Inferior parietal cortex (tissue), 1 donor: Measurements from ENCODE around the gene DIRAS1.

Experiments used
- DNase-seq: peaks from one replicate; pipeline ENCODE4 v3.0.0-alpha.2; 2016; ENCODE audit errors: extremely low spot score

The DIRAS1 gene, protein sequence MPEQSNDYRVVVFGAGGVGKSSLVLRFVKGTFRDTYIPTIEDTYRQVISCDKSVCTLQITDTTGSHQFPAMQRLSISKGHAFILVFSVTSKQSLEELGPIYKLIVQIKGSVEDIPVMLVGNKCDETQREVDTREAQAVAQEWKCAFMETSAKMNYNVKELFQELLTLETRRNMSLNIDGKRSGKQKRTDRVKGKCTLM

DNA sequence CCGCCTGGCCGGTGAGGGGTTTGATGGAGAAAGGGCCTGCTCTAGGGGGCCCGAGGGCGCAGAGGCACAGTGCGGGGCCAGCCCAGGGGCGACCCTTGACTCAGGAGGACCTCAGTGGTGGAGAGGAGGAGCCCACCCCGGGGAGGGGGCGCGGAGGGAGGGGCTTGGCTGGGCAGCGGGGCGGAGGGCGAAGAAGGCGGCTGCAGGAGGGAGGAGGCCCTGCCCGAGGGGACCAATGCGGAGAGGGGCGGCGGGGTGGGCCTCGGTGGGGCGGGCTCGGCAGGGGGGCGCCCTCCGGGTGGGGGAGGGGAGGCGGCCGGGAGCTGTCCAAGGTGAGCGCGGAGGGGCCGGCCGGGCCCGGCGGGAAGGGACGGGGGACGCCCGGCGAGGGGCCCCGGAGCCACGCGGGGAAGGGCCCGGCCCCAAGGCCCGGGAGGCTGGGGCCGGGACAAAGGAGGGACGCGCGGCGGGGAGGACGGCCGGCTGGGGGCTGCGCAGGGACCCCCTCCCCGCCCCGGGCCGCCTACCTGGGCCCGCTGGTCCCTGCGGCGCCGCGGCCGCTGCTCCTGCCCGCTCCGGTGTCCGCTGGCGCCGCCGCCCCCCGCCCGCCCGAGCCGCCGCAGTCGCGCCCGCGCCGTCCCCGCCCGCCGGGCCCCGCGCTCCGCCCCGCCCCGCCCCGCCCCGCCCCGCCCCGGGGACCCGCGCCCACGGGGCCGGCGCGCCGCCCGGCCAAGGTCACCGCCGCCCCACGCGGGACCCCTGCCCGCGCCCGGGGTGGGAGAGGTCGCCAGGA lies at the start of gene DIRAS1:
Gene DIRAS1, minus strand, starts transcription at position 596 of the 793 bp plus-strand sequence. CDS start 3,566 bp downstream, outside the sequence.
- no peak for DNase-seq

DNA sequence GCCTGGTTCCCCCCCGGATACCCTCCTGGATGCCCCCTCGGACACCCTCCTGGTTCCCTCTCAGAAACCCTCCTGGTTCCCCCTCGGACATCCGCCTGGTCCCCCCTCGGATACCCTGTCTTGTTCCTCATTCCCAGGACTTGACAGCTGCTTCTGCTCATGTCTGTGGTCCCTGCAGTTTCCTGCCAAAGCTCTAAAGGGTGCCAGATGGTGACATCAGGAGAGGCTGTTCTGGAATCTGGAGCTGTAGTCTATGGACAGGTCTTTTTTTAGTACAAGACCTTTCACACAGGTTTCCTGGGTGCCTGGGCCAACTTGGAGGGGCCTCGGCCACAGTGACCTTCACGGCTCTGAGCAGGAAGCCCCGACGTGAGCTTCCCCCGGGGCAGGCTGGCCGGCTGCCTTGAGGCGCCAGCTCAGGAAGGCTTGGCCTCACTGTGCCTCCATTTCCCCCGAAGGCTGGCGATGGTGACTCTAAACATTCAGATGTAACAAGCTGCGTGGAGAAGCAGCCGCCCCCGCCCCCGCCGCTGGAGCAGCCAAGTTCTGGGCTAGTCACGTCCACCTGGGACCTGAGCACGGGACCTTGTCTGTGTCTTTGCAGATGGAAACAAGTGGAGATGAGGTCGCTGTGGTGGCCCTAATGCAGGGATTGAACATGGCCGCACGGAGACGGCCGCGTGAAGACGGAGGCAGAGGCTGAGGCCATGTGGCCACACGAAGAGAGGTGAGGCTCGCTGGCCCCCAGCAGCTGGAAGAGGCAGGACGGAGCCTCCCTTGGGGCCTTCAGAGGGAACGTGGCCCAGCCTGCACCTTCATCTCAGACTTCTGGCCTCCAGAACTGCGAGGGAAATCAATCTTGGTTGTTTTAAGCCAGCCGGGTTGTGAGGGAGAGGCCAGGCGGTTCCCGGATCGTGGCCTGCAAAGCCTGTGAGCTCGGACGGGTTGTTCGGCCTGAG lies 49.2 kb upstream of the DIRAS1 start:
- DNase-seq: no peak

DNA sequence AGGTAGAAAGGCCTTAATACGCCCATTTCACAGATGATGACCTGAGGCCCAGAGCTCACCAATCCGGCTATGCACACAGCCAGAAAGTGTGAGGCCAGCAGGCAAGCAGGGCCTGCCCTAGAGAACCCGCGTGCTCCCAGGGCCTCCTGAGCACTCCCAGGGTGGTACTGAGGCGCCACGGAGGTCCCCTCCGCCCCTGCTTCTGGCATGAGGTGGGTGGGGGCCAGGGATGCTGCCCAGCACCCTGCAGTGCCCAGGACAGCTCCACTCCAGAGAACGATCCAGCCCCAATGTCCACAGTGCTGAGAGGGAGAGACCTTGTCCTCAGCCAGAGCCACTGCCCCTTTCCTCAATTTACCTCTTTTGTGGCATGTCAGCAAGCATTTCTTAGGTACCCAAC lies 48.0 kb upstream of the DIRAS1 start:
- DNase-seq: no peak

DNA sequence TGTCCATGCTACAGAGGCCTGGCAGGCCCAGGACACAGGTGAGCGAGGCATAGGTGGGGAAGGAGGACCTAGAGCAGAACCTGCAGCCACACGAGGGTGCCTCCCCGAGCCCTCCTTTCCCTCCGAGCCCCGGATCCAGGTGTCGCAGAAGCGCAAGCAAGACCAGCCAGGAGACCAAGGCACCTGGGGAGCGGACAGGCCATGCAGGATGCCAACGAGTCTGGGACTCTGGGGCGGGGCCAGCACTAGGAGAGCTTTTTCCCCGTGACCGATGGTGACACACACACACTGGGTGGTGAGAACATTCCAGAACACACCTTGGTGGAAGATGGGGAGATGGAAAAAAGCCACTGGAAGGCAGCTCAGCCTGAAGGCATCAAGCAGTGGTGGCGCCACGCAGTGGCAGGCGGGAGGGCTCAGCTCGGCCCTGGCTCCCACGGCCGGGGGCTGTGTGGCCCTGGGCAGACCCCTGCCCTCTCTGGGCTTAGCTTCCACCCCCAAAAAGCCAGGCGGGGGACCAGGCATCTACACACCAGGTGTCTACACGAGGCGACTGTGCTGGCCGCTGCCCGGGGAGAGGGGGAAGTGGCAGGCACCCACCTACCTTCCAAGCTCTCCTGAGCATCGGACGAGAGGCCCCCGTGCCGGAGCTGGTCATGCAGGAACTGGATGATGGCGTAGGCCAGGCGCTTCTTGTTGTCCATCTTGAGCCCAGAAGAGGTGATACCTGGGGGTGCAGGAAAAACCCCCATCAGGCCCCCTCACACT lies 47.4 kb upstream of the DIRAS1 start:
- DNase-seq: no peak

DNA sequence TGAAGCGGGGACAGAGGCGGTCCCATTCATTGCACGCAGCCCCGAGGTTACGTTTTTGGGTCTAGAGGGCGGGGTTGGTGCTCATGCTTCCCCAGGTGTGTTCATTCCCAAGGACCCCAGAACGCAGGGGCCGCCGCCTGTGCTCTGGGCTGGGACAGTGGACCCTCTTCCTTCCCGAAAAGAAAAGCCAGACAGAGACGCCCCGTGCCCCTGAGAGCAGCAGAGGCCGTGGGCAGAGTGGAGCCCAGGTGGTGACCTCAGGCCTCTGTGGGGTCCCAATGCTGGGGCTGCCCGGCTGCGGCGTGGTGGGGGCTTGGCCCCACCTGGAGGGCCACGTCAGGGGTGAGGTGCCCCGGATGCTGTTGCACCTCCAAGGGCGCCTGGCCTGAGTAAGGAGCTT lies 46.5 kb upstream of the DIRAS1 start:
- DNase-seq: no peak

DNA sequence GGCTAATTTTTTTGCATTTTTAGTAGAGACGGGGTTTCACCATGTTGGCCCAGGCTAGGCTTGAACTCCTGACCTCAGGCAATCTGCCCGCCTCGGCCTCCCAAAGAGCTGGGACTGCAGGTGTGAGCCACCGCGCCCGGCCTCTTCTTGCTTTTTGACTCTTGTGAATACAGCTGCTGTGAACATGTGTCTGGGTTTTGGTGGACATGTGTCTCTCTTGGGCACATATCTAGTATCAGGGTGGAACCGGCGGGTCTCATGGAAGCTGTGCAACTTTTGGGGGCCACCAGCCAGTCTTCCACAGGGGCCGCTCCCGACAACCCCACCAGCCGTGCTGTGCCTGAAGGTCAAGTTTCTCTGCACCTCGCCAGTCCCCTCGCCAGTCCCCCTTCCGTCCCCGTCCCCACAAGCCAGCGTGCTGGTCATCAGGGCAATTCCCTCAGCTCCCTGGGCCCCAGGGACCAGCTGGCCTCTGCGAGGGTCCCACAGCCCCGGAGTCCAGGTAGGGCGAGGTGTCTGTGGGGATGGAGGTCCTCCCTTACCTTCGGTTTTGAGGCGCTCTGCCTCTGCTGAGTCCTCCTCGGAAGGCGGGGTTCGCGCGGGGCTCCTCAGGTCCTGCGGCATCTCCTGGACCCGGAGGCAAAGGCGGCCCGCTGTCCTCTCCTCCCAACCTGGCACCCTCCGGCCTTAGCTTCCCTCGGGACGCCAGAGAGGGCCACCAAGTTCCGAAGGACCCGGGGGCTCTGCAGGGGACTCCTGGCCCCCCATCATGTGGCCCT lies 45.6 kb upstream of the DIRAS1 start:
- DNase-seq: no peak

DNA sequence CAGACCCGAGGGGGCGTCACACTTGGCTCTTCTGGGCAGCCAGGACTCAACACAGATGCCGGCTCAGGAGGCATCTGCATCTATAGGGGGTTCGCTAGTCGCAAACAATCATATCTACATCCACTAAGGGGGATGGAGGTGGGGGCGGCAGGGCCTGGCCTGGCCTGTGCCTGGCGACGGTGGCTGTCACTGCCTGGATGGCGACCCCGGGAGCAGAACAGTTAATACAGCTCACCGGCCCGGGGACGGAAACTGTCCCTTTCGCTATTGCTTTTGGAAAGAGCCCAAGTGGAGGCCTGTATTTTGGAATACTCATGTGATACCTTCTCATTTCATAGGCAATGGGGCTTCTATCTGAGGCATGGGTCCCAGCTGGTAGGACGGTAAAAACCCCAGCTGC lies 44.2 kb upstream of the DIRAS1 start:
- no peak for DNase-seq

DNA sequence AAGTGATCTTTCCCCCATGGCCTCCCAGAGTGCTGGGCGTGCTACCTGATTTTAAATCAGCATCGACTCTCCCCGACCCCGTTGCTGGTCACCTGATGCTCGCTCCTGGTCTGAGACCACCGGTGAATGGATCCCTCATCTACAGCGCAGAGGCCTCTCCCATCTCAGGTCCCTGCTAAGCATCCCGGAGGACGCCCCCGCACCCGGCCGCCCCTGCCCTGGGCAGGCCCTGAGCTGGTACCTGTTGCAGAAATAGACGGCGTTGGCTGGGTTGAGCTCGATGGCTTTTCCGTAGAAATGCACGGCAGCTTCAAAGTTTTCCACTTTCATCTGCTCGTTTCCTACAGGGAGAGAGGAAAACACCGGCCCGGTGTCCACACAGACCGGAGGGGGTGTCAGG lies 43.8 kb upstream of the DIRAS1 start:
- DNase-seq: no peak

DNA sequence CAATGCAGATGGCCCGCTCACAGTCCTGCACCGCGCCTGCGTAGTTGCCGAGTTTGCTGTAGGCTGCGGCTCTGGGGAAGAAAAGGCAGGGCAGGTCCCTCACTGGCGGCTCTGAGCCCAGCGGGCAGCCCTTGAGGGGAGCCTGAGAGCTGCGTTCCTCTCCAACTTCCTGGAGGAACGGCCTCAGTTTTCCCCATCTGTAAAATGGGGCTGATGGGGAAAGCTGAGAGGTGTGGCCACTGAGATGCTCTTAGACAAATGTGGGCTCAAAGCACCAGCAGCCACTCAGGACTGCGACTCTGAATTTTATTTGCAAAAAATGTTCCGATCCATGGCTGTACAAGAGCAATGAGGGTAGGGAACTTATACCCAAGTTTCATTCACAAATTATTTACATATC lies 42.5 kb upstream of the DIRAS1 start:
- DNase-seq: no peak

DNA sequence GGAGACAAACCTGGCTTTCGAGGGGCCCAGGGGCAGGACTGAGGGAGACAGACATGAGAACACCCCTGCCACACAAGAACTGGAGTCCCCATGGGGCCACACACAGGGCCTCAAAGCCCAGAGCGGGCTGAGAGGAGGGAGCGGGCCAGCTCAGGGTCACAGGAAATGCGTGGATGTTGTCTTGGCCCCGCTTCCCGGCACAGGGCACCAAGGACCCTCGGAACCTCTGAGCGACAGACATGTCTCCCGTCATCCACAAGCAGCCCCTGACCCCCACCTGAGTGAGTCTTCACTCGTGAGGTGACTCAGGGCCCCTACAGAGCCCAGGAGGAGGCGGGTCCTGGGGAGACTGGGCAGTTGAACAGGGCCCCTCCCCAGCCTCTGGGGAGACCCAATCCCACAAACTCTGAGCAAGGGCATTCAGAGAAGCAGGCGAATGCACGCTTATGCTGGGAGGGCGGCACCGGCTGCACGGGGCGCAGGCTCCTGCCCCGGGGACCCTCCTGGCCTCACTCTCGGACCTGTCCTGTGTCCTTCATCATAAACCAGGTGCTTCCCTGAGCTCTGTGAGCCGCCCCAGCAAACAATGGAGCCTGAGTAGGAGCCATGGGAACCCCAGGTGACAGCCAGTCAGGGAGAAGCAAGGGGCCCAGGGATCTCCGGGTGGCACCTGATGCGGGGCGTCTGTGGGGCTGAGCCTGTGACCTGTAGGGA lies 41.8 kb upstream of the DIRAS1 start:
- DNase-seq: no peak

DNA sequence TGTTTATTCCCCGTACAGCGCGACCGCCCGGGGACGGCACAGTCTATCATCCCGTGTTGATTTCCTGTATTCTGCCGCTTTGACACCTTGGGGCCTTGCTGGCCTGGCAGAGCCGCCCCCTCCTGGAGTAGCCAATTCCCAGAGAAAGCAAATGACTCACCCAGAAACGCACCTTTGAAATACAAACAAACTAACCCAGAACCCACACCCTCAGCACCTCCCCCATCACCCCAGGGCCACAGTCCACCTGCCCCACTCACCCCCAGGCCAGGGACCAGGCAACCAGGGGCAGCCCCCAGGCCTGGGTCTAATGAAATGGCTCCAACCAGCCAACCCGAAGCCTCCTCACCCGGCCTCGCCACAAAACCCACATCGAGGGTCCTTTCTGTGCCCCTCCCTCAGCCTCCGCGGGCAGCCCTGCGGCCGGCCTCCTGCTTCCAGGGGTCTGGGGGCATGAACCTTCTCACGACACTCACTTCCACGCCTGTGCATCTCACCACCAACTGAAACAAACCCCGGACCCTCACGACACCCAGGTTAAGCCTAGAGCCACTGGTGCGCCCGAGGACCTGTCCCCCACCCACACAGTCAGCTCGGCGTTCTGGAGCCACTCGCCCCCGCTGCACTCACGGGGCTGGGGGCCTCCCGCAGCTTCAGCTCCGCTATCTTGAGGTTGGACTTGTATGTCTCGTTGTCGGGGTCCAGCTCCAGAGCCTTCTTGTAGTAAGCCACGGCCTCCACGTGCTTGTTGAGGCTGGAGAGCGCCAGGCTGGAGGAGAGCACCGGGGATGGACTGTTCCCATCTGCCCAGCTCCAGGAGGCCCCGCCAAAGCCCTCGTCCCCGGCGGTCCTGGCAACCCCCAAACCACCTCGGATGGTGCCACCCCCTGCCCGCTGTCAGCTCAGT lies 41.0 kb upstream of the DIRAS1 start:
- DNase-seq: no peak

DNA sequence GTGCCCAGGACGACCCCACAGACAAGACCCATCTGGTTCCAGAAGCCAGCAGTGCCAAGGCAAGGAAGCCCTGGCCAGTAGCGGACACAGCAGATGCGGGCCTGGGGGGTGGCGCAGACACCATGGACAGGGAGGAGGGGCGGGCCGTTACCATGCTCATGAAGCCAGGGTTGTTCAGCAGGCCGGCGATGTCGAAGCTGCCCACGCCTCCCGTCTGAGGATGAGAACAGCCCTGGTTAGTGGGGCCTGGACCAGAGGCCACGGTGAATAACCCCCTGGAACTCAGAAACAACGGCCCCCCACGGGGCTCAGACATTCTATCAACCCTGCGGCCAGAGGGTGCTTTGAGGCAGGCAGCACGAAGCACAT lies 40.1 kb upstream of the DIRAS1 start:
- DNase-seq: no peak

DNA sequence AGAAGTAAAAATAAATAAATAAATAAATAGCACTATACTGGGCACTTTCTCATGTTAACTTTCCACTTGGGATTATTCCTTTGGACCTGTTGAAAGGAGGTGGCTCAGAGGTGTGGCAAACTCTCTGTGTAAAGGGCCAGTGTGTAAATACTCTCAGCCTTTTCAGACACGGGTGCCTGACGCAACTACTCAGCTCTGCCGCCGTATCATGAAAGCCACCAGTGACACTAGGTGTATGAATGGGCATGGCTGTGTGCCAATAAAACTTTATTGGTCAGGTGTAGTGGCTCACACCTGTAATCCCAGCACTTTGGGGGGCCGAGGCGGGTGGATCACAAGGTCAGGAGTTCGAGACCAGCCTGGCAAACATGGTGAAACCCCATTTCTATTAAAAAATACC lies 38.8 kb upstream of the DIRAS1 start:
- no peak for DNase-seq

DNA sequence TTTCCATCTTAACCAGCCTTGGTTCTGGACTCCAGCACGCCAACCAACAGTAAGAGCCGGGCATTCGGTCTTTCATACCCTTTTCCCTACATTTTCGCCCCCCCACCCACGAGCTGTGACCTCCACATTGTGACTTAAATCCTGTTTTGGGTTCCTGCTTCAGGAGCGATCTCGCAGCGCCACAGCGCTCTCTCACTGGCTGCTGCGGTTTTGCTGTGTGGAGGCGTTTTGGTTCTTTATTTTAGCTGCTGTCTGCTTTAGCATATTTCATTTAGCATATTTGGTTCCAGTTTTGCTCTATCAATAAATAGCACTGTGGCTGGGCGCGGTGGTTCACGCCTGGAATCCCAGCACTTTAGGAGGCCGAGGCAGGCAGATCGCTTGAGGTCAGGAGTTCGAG lies 38.2 kb upstream of the DIRAS1 start:
- no peak for DNase-seq

DNA sequence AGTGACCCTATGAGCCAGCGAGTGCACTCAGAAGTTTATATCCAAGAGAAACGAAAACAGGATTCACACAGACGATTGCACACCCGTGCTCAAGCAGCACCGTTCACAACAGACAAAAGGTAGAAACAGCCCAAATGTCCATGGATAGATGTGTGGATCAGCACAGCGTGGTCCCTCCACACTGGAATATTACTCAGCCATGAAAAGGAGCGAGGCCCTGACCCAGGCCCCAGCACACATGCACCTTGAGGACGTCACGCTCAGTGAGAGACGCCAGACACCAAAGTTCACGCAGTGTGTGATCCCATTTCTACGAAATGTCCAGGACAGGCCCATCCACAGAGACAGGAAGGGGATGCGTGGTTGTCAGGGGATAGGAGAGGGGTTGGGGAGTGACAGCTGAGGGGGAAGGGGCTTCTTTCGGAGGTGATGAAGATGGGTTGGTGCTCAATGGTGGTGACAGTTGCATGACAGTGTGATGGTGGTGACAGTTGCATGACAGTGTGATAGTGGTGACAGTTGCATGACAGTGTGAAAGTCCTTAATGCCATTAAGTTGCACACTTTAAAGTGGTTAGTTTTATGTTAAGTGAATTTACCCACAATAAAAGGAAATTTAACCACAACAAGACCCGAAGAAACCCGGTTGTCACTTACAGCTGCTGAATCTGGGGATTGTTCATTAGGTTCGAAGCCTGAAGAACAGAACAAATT lies 37.6 kb upstream of the DIRAS1 start:
- DNase-seq: no peak

DNA sequence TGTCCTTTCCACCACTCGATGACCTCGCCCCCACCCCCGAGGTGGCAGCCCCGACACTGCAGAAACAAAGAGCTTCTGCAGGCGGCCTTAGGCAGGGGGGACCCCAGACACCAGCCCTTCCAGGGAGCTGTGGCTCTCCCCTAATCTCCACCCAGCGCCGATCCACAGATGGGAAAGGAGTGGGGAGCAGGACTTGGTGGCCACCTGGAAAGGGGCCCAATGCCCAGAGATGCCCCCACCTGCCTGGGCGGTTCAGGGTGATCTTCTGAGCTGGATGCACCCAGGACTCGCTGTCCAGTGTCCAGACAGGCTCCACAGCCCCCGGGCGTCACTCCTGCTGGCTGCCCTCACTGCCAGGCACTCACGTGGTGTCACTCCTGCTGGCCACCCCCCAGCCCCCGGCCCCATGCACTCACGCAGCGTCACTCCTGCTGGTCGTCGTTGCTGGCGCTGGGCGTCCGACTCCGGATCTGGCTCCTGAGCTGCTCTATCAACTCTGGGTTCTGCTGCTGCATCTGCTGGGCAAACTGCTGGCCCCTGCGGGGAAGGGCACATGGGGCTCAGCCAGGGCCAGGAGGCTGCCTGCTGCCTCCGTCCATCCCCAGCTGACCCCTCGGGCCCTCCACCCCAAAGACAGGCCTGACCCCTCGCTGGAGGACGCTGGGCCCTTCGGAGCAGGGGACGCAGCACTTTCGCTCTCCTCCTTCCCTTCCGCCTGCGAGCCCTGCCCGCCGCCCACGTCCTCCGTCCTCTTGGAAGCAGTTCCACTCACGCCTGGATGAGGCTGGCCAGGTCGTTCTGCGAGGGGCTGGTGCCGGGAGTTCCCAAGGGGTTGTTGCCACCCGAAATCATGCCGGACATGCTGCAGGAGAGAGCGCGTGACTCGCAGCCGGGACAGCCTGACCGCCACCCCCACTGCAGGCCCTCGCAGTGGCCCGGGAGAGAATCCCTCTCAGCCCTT lies 36.0 kb upstream of the DIRAS1 start:
- DNase-seq: no peak

DNA sequence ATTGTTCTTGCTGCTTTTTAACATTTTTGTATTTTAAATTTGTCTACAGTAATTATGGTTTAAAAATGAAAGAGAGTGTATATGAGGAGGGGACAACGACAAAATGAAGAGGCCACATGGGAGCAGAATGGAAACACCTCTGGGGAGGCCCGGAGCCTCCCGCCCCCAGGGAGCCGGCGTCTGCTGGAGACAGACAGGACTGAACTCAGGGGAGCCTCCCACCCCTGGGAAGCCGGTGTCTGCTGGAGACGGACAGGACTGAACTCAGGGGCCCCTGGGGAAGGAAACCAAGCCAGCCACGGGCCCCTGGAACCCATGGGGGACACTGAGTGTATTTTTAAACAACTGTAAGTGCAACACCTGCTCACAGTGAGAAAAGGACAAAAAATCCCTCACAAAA lies 35.3 kb upstream of the DIRAS1 start:
- no peak for DNase-seq
